Medulla oblongata (tissue), 1 donor: ENCODE data around the gene LRRN1.
"Not testable (repeated sequence)": the region's sequence is repeated elsewhere in the genome, so short reads cannot be mapped to it uniquely, and the experiment has no call there.

Experiments used
- DNase-seq: peaks from one replicate; pipeline ENCODE4 v3.0.0-alpha.2; 2015; ENCODE audit errors: extremely low spot score

The LRRN1 gene

DNA sequence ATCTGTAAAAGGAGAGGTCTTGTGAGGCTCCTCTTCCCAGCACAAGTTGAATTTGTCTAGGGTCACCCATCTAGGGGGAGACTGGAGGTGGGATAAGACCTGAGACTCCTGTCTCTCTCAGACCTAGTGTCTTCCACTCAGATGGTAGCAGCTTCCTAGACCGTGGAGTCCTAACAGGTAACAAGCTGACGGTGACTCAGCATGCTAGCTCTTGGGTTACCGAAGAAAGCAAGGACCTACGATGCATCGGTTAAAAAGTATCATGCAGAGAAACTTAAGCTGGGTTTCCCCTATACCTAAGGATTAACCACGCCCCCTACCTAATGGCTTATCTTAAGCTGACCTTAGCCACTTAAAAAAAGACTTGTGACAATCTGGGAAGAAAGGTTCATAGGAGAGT is 7.6 kb downstream of the LRRN1 start:
- no peak for DNase-seq

DNA sequence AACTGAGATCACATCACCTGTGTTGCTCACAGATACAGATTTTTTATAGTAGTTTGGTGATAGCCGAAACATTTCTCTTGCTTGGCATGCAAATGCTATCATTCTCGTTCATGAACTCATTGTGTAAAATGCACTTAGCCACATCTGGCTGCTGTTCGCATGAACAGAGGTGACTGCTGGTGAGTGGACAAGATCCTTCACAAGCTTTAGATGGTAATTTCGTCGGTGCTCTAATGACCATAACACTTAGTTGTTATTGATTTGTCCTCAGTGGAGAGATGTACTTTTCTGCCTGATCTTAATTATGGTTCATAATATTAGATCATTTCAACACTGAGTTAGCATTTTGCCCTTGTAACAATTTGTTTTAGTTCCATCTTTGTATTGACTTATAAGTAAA is 13.8 kb downstream of the LRRN1 start:
- DNase-seq: no peak

DNA sequence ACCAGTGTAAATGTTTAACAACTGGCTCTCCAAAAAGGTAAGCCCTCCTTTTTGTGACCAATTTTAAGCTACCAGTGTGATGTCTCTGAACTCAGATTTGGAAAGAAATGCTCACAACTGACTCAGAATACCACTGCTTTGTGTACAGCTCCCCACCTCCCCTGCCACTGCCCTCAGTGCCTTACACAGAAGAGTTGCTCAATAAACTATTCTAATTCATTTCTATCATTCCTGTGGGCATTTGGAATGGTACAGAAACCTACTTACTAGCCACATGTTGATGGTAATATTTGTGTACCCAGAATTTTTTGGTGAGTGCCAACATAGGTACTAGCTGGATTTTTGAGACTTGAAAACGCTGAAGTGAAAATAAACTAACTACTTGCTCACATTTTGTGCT is 16.0 kb downstream of the LRRN1 start:
- no peak for DNase-seq

DNA sequence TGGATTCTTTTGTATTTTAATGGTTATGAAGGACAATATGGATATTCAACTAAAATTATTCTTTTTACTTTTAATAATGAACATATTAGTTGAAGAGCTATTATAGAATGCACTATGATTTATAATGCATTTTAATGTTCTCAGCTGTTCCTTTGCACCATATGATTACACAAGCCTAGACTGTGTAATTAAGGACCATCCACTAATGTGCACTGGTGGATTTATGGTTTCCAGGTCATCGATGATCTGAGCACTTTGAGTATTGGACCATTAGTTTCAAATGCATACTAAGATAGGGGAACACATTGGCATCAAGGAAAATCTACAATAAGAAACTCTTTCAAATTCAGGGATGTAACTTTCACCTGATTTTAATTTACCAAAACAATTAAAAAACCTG is 16.8 kb downstream of the LRRN1 start:
- DNase-seq: no peak

DNA sequence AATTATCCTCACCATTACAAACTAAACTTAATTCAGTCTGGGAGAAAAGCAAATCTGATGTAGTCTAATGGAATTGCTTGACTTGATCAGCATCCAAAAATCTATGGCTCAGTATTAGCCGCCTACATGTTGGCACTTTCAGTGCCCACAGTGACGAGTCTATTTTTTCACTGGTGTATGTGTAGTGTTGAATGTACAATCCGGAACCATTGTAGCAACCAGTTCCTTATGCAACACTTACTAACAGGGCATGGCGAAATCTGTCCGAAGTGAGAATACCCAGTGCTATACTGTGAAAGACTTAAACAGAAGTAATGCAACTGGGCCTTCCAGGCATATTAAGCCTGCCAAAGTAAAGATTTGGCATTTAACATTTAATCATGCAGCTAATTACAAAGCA is 18.6 kb downstream of the LRRN1 start:
- no peak for DNase-seq

DNA sequence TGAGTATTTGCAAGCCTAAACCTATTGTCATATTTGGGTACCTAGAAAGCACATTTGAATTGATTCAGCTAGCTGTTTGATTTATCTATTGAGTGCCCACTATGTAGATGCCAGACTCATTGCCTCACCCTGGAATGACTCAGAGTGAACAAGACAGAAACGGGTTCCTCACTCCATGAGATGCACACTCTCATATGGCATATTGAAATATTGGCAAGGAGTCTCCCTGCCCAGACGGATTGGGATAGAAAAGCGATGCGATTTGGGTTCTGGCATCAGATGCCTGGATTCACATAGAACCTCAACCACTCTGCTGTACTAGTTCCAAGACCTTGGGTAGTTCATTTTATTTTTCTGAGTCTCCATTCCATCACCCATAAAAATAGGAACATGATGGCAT is 22.5 kb downstream of the LRRN1 start:
- no peak for DNase-seq

DNA sequence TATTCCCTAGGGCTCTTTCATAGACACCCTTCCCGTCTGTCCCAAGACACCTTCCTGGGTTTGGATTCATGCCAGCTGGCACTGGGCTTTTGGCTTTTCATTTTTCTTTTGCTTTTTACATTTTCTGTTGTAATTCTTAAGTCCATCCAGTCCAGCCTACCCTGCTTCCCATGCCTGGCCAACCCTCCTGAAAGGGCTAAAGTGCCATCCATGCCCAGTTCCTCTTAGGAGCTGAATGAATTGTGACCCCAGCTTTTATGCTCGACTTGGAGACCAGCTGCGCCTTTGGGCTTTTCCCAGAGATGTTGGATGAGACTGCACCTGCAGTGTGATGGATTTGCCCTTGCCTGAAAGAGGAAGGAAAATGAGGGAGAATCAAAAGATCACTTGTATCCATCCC is 25.8 kb downstream of the LRRN1 start:
- peak; percentile 60 for DNase-seq

DNA sequence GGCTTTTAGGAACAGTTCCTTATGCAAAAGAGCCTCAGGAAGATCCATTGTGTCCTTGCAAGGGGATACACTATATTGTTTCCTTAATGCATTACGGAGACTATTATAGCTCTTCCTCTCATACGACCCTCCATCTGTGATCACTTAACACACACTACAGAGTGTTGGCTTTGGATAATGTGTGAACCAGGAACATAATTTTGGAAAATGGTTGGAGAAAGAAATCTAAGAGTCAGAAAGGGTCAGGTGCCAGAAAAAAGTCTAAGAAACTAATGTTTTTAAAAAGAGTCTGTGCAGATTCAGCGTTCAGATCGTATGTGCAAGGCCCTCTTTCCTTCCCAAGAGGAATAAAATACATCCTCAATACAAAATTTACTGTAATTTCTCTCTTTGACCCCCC is 27.3 kb downstream of the LRRN1 start:
- no peak for DNase-seq

DNA sequence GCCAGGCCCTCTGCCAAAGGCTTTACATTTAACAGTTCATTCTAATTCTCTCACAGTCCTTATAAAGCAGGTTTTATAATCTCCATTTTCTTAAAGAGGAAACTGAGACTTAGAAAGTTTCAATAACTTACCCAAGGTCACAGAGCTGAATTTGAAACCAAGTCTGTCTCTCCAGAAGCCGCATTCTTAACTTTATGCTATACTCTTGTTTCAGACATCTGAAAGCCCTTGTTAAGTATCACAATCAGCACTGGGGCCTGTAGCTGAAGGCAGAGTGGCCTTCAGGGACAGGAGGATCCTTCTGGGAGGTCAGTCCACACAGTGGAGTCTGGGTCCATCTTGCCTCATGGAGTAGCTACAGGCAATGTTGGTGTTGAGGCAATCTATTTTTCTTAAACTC is 27.9 kb downstream of the LRRN1 start:
- DNase-seq: no peak

DNA sequence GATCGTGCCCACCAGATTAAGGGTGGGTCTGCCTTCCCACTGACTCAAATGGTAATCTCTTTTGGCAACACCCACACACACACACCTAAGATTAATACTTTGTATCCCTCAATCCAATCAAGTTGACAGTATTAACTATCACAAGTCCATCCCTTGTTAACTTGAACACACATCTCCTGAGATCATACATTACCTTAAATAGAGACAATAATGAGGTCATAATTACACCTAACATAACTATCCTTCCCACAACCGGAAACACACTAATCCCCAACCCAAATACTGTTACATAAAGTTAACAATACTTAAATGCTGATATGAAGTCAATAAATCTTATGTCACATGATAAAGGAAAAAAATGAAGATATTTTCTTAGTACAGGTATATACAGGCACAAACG is 29.2 kb downstream of the LRRN1 start:
- not testable (repeated sequence) for DNase-seq

DNA sequence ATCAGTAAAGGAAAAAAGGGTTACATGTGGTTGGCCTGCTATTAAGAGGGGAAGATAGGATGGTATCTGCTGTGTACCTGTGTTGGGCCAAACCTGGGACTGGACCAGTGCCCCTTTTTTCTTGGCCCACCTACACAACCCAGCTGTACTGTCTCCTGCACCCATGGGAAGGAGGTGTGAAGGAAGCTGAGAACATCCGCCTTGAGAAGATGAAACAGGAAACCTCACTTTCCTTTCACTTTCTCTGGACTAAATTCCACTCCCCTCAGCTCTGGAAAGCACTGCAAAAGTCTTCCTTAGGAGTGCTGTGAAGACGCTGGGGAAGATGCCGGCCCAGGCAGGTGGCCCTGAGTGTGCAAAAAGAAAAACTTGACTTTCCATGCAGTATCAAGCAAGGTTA is 37.6 kb downstream of the LRRN1 start:
- DNase-seq: no peak

DNA sequence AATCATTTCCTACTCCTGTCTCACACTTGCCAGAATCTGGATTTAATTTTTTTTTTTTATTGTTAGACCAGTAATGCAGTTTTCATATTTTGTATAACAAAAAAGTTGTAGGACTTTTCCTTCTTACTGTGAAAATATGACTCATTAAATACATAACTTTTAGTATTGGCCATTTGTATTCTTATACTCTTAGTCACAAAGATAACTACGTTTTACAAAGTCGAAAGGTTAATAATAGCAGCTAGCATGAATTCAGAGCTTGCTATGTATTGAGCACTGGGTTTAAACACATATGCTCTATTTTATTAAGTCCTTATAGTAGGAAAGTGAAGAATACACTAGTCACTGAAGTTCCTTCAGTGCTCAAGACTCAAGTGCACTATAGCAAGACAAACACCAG is 43.1 kb downstream of the LRRN1 start:
- no peak for DNase-seq

DNA sequence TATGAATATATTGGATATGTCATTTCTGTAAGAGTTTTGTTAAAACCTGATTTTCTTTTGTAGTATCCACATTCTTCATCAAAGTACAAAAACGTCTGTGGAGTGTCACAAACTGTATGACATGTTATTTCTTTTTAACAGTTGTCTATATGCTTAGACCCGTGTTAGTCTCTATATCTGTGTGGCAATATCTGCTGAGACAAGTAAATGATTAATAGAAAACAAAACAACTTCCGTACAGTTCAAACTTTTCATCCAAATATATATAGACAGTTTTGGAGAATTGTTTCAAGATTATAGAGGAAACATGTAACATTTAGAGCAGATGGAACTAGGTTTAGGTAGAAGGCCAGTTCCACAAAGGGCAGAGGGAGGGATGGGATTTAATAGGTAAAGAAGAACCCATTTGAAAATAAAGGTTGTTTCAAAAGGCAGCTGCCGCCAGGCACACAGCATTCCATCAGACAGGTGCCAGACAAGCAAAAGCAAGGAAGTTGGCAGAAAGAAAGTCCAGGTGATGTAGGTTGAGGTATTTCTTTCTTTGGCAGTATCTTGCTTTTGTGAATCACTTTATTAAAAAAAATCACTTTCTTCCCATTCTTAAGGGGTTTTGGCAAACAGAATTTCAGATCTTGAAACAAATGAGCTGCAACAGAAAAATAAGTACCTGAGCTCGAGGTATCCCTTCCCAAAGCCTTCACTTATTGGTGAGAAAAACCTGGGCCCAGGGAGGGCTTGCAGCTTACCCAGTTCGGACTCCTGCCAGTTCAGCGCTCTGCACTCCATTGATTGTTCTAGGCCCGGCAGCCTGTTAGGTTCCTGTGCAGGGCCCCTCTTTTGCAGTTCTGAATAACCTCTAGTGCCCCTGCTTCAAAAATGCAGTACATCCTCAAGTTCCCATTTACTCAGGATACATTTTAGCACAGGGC is 49.0 kb downstream of the LRRN1 start:
- DNase-seq: no peak

DNA sequence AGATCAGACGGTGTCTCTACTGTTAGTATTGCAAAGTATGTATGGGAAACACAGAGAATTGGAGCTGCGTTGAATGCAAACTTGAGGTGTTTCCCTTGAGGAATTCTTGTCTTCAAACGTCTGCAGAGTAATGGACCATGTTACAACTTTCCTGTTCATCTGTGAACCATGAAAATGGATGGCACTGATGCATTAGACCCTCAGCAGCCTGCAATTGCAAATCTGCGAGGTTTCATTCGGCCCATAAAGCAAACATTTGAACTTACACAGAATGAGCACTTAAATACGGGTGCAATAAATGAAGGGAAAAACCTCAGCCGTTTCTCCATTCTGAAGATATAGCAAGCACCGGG is 49.7 kb downstream of the LRRN1 start:
- DNase-seq: no peak

DNA sequence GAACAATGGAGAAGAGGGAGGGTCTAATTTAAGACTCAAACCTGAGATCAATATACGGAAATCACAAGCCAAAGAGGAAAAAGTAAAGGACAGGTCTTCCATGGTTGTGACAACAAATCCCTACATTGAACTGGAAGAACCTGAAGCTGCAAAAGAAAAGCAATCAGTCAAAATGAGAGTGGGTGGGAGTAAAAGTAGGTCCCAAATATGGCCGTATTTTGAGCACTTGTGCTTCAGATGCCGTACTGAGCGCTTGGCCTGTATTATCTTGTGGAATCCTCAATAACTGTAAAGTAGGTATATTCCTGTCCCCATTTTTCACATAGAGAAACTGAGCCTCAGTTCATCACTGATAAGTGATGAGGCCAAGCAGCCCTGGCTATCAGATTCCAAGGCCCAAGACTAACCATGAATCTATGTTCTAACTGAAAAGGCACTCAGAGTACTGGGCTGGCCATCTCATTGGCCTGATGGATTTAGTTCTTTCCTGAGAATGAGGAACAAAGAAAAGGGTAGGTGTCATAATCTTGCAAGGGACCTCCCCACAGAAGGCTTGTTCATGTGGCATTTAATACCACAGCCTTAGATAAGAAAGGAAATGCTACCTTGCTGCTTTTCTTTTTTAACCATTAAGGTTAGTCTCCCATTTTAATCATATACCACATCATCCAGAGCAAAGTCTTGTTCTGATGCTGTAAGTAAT is 52.5 kb downstream of the LRRN1 start:
- DNase-seq: no peak

DNA sequence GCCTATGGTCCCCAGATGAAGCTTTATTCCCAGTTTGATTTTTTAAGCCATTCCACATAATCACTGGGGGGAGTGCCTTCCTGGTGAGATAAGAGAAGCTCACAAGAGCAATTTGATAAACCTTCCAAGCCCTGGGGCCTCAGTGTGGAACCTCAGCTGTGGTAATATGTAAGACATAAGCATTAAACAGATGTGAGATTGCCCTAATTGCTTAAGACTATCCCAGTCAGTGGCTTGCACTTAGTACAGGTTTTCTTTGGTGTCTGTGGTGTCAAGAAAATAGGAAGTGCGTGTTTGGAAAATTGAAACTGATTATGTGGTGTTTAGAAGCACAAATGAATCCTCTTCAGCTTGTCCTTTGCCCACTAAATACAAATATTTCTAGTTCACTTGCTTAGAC is 54.3 kb downstream of the LRRN1 start:
- no peak for DNase-seq

DNA sequence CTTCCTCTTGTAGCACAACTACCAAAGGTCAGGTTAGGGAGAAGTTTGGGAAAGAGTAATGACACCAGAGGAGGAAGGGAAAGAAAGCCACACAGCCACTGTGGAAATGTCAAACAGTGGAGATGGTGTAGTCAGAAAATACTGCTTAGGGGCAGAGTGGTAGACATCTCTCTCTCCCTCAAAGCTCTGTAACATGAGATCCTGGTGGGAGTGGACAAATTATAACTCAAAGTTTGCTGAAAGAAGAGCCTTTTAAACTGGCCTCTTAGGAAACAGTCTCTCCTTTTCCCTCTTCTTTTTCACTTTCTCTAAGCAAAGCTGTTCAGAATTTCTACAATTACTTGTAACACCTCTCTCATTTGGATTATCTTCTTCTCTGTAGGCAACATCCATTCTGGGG is 55.8 kb downstream of the LRRN1 start:
- DNase-seq: no peak

DNA sequence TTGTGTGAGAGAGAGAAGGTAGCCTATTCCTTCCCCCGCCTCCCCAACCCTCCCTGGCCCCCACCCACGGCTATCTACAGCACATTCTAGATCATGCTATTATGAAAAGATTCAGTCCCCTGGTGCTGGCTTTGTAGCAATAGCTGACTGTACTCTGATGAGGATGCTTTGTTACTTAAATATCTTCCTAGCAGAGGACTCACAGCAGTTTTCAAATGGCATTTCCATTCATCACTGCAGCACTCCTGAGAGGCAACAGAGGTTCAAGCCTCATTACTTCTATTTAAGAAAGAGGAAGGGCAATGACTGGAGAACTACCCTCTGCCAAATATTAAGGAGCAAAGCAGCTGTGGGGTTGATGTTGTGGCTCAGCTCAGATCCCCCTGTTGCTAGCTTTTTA is 61.0 kb downstream of the LRRN1 start:
- DNase-seq: no peak

DNA sequence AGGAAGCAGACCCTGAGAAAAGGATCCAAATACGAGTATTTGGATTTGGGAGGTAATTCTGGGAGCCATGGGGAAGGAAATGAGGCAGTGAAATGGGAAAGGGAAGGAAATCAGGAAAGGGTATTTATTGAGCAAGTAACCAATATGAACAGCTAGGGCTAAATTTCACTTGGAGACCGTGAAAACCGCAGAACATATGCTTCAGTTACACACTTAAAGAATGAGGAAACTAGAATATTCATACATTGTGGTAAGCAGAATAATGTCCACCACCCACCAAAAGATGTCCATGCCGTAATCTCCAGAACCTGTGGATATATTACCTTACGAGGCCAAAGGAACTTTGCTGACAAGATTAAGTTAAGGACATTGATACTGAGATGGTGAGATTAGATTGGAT is 63.3 kb downstream of the LRRN1 start:
- no peak for DNase-seq

DNA sequence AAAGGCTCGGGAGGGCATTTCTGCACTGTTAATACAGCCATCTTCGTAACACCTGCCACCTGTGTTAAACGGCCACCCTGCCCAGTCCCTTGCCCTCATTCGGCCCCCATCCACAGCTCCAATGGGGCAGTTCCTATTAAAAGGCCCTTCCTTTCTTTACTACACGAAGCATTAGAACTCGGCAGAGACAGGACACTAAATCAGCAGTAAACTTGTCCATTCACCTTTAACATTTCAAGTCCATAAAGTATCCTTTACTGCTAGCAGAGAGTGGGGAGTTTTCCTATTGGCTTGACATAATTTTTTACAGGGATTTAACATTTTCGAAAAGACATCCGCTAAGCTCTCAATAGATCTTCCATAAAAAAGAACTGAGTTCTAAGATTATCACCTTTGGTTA is 76.3 kb downstream of the LRRN1 start:
- no peak for DNase-seq

DNA sequence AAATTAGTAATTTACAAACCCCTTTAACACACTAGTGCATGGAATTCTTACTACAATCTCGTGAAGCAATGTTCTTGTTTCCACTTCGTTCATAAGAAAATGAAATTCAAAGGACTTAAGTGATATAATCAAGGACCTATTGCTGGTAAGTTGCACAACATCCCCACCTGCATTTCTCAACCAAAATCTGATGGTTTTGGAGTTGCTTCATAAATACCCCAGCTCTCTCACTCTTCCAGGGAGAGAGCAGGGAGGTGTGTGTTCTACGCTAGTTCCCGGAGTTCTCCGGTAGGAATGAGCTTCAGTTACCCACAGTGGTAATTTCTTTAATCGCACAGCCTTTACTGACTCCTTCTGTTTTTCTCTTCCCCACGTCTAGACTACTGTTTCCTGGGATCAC is 81.8 kb downstream of the LRRN1 start:
- DNase-seq: no peak

DNA sequence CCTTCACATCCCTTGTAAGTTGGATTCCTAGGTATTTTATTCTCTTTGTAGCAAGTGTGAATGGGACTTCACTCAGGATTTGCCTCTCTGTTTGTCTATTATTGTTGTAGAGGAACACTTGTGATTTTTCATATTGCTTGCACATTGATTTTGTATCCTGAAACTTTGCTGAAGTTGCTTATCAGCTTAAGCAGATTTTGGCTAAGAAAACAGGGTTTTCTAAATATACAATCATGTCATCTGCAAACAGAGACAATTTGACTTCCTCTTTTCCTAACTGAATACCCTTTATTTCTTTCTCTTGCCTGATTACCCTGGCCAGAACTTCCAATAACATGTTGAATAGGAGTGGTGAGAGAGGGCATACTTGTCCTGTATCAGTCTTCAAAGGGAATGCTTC is 88.1 kb downstream of the LRRN1 start:
- not testable (repeated sequence) for DNase-seq

DNA sequence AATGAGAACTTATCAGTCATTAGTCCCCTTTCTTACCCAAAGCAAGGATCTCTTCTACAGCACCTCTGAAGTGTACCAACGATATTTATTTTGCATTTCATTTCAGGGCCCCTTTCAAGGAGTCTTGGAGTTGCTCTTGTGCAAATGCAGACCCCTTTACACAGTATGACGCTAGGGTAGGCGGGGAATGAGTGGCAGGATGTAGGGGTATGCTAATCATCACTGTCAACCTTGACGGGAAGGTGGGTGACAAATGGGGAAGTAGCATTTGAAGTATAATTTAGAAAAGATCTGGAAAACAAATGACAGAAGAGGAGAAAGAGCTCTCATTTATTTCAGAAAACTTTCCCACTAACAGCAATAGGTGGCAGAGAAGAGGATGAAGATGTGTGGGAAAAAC is 94.4 kb downstream of the LRRN1 start:
- DNase-seq: no peak
